SK-N-SH (cell line): ENCODE measurements around the gene MAP2.

Source experiments
- FOSL2 ChIP-seq: IDR thresholded peaks from 2 replicates; pipeline ENCODE4 v1.4.0; 2012; ENCODE audit warnings: low read depth, mild to moderate bottlenecking, moderate library complexity, borderline replicate concordance
- NRF1 ChIP-seq: IDR thresholded peaks from 2 replicates; pipeline ENCODE4 v1.6.1; 2012; ENCODE audit warnings: low read depth, mild to moderate bottlenecking, low read length
- RAD21 ChIP-seq: IDR thresholded peaks from 2 replicates; pipeline ENCODE4 v1.6.1; 2012; ENCODE audit warnings: mild to moderate bottlenecking, low read length
- TAF1 ChIP-seq: IDR thresholded peaks from 2 replicates; pipeline ENCODE4 v1.6.1; 2012; ENCODE audit warnings: low read depth, mild to moderate bottlenecking, low read length, moderate library complexity, borderline replicate concordance
- TCF12 ChIP-seq: IDR thresholded peaks from 2 replicates; pipeline ENCODE4 v1.4.0; 2012
- TF ChIP-seq, protein P1 (sequence below): fragments of 200-600 bp; sonication (generic); IDR thresholded peaks from 2 replicates; pipeline ENCODE4 v1.6.1; 2017; ENCODE audit warnings: antibody characterized with exemption, mild to moderate bottlenecking, moderate library complexity

DNA sequence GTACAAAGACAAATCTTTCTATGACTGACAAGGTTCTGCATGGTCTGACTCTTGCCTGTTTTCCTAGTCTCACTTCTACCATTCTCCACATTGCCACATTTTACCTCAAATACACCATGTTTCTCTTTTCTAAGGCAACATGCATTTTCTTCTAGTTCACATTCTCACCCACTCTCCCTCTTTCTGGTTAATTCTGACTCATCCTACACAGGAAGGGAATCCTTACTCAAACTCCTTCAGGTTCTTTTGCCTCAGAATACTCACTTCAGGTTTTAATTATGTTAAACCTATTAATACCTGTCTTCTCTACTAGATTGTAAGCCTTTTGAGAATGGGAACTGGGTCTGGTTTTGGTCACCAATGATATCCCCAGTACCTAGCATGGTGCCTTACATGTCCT lies 47.2 kb downstream of the MAP2 start:
- no peak for TF ChIP-seq TAF1
- TF ChIP-seq, protein P1, sequence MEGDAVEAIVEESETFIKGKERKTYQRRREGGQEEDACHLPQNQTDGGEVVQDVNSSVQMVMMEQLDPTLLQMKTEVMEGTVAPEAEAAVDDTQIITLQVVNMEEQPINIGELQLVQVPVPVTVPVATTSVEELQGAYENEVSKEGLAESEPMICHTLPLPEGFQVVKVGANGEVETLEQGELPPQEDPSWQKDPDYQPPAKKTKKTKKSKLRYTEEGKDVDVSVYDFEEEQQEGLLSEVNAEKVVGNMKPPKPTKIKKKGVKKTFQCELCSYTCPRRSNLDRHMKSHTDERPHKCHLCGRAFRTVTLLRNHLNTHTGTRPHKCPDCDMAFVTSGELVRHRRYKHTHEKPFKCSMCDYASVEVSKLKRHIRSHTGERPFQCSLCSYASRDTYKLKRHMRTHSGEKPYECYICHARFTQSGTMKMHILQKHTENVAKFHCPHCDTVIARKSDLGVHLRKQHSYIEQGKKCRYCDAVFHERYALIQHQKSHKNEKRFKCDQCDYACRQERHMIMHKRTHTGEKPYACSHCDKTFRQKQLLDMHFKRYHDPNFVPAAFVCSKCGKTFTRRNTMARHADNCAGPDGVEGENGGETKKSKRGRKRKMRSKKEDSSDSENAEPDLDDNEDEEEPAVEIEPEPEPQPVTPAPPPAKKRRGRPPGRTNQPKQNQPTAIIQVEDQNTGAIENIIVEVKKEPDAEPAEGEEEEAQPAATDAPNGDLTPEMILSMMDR: no peak
- TF ChIP-seq FOSL2: peak; percentile 58; the same call in 1 of the 2 replicates
- peak; percentile 51; the same call in 1 of the 2 replicates for TF ChIP-seq TCF12
- TF ChIP-seq NRF1: no peak
- TF ChIP-seq RAD21: no peak
